Body of pancreas (tissue), 4 donors: ENCODE data around the gene SYTL5.

Experiments
- CTCF ChIP-seq, 7 experiments: fragments of 450-650 bp in 4 of 7; fragments of 200-600 bp in 3 of 7; sonication (generic) in 3 of 7; IDR thresholded peaks; one replicate each; pipeline ENCODE4 v1.5.1; 2016 to 2019; ENCODE audit warnings: antibody characterized with exemption in 7 of 7
- POLR2A ChIP-seq, 3 donors: fragments of 450-650 bp; IDR thresholded peaks; one replicate each; pipeline ENCODE4 v1.6.1; 2016; ENCODE audit warnings: antibody characterized with exemption in 3 of 3, mild to moderate bottlenecking in 2 of 3

GRCh38 chrX:38038501-38038900 lies 32.1 kb downstream of the SYTL5 start:
- TF ChIP-seq CTCF (IDR thresholded peaks at IDR 0.05) (no peak), POLR2A (IDR thresholded peaks at IDR 0.05) (no peak)
